Measurements from ENCODE around the gene TMEM121.

Gene TMEM121

GRCh38 chr14:105533391-105533790 is 7.0 kb downstream of the TMEM121 start:
- H3K4me3 ChIP-seq (ENCODE audit: control insufficient read depth, low read depth, low read length) = no peak overlapping the region
- TF ChIP-seq CTCF (conservative IDR thresholded peaks at IDR 0.05; ENCODE audit: control insufficient read depth, insufficient read depth, low read depth, low read length) = no peak
- DNase-seq (ENCODE audit: low read depth) = no peak

- DNase-seq (ENCODE audit: low read depth) = no peak
- no peak for TF ChIP-seq CTCF (conservative IDR thresholded peaks at IDR 0.05; ENCODE audit: control insufficient read depth, insufficient read depth, low read depth, low read length)
Measured at GRCh38 chr14:105533811-105534498, 7.6 kb downstream of the TMEM121 start.

GRCh38 chr14:105534586-105534985 is 8.2 kb downstream of the TMEM121 start:
- no peak for DNase-seq (ENCODE audit: low read depth)
- H3K4me3 ChIP-seq (ENCODE audit: control insufficient read depth, low read depth, low read length) = no peak overlapping the region
- TF ChIP-seq CTCF (conservative IDR thresholded peaks at IDR 0.05; ENCODE audit: control insufficient read depth, insufficient read depth, low read depth, low read length) = no peak

More at GRCh38 chr14:105533811-105534498, 7.6 kb downstream of the TMEM121 start:
- H3K4me3 ChIP-seq (ENCODE audit: control insufficient read depth, low read depth, low read length) = no peak overlapping the region

GRCh38 chr14:105536051-105536450 is 9.7 kb downstream of the TMEM121 start:
- no peak for DNase-seq (ENCODE audit: low read depth)
- no peak overlapping the region for H3K4me3 ChIP-seq (ENCODE audit: control insufficient read depth, low read depth, low read length)
- no peak for TF ChIP-seq CTCF (conservative IDR thresholded peaks at IDR 0.05; ENCODE audit: control insufficient read depth, insufficient read depth, low read depth, low read length)

- H3K4me3 ChIP-seq (ENCODE audit: control insufficient read depth, low read depth, low read length) = no peak overlapping the region
- no peak for TF ChIP-seq CTCF (conservative IDR thresholded peaks at IDR 0.05; ENCODE audit: control insufficient read depth, insufficient read depth, low read depth, low read length)
- no peak for DNase-seq (ENCODE audit: low read depth)
Measured at GRCh38 chr14:105536691-105537579, 10.6 kb downstream of the TMEM121 start.

GRCh38 chr14:105537580-105538474 is 11.4 kb downstream of the TMEM121 start:
- H3K4me3 ChIP-seq (ENCODE audit: control insufficient read depth, low read depth, low read length) = no peak overlapping the region
- DNase-seq (ENCODE audit: low read depth) = no peak
- TF ChIP-seq CTCF (conservative IDR thresholded peaks at IDR 0.05; ENCODE audit: control insufficient read depth, insufficient read depth, low read depth, low read length) = peak; percentile 72
